ENCODE data around the gene USP6NL.
"Not testable (repeated sequence)": the region's sequence is repeated elsewhere in the genome, so short reads cannot be mapped to it uniquely, and the experiment has no call there.

Gene USP6NL

GRCh38 chr10:11444531-11445228 lies 166.8 kb downstream of the USP6NL start:
- no peak for DNase-seq (ENCODE audit: low read depth in 2 of 2)

GRCh38 chr10:11444155-11444530 lies 167.3 kb downstream of the USP6NL start:
- no peak for DNase-seq (ENCODE audit: low read depth in 2 of 2)

GRCh38 chr10:11443468-11444154 lies 167.8 kb downstream of the USP6NL start:
- DNase-seq (ENCODE audit: low read depth in 2 of 2), result no peak

- no peak for DNase-seq (ENCODE audit: low read depth in 2 of 2)
Measured at GRCh38 chr10:11442001-11442773, 169.3 kb downstream of the USP6NL start.

- DNase-seq (ENCODE audit: low read depth in 2 of 2), result no peak
Measured at GRCh38 chr10:11441151-11441535, 170.3 kb downstream of the USP6NL start.

- no peak for DNase-seq (ENCODE audit: low read depth in 2 of 2)
Measured at GRCh38 chr10:11440250-11441150, 170.9 kb downstream of the USP6NL start.

- no peak for DNase-seq (ENCODE audit: low read depth in 2 of 2)
Measured at GRCh38 chr10:11439523-11440053, 171.9 kb downstream of the USP6NL start.

GRCh38 chr10:11437391-11438142 lies 173.9 kb downstream of the USP6NL start:
- no peak for DNase-seq (ENCODE audit: low read depth in 2 of 2)

GRCh38 chr10:11436445-11436844 lies 175.0 kb downstream of the USP6NL start:
- not testable (repeated sequence) for DNase-seq (ENCODE audit: low read depth in 2 of 2)

- no peak for DNase-seq (ENCODE audit: low read depth in 2 of 2)
Measured at GRCh38 chr10:11435581-11435981, 175.9 kb downstream of the USP6NL start.

GRCh38 chr10:11434324-11434723 lies 177.1 kb downstream of the USP6NL start:
- DNase-seq (ENCODE audit: low read depth in 2 of 2), result no peak

- no peak for DNase-seq (ENCODE audit: low read depth in 2 of 2)
Measured at GRCh38 chr10:11433657-11434056, 177.8 kb downstream of the USP6NL start.

- no peak for DNase-seq (ENCODE audit: low read depth in 2 of 2)
Measured at GRCh38 chr10:11431216-11431555, 180.3 kb downstream of the USP6NL start.

GRCh38 chr10:11430421-11431215 lies 180.8 kb downstream of the USP6NL start:
- DNase-seq (ENCODE audit: low read depth in 2 of 2), result no peak

GRCh38 chr10:11429439-11430052 lies 181.9 kb downstream of the USP6NL start:
- no peak for DNase-seq (ENCODE audit: low read depth in 2 of 2)

GRCh38 chr10:11425676-11426075 lies 185.8 kb downstream of the USP6NL start:
- no peak for DNase-seq (ENCODE audit: low read depth in 2 of 2)

GRCh38 chr10:11425296-11425610 lies 186.2 kb downstream of the USP6NL start:
- no peak for DNase-seq (ENCODE audit: low read depth in 2 of 2)

GRCh38 chr10:11424456-11425295 lies 186.8 kb downstream of the USP6NL start:
- peak in 1 of 2 experiments; percentile 5 for DNase-seq (ENCODE audit: low read depth in 2 of 2)

GRCh38 chr10:11416974-11417373 lies 194.5 kb downstream of the USP6NL start:
- no peak for DNase-seq (ENCODE audit: low read depth in 2 of 2)
